CD4-positive, CD25-positive, alpha-beta regulatory T cell (primary cell): Measurements from ENCODE around the gene TMED9. TPM values are rescaled to one million over a fixed set of nuclear protein-coding genes. Genes with fewer than 3 reads are reported as not detected.
"Not testable (repeated sequence)": the region's sequence is repeated elsewhere in the genome, so short reads cannot be mapped to it uniquely, and the experiment has no call there.

Experiments
- ATAC-seq, 2 donors: fragments of 150-1000 bp; cut with Tn5 transposase; one replicate each; pipeline ENCODE4 v1.10.0; 2021; ENCODE audit warnings: low read depth in 2 of 2, moderate number of reproducible peaks in 2 of 2, moderate library complexity in 1 of 2
- DNase-seq, 3 donors: peaks; one replicate each; pipeline versions ENCODE4 v3.0.0 to v3.0.0-alpha.2; 2012 to 2022; ENCODE audit warnings: mixed read lengths in 1 of 3
- H3K27ac ChIP-seq: one replicate; pipeline ENCODE4 v1.7.0; 2013; ENCODE audit warnings: mild to moderate bottlenecking, low read length; ENCODE audit not compliant: insufficient read depth, poor library complexity, severe bottlenecking
- H3K27me3 ChIP-seq: one replicate; pipeline ENCODE4 v1.7.0; 2013; ENCODE audit warnings: low read length; ENCODE audit not compliant: control insufficient read depth, insufficient read depth
- H3K36me3 ChIP-seq: one replicate; pipeline ENCODE4 v1.7.0; 2013; ENCODE audit warnings: mild to moderate bottlenecking, low read length, moderate library complexity; ENCODE audit not compliant: control insufficient read depth, insufficient read depth
- H3K4me1 ChIP-seq: 2 replicates; pipeline ENCODE4 v1.7.0; 2013; ENCODE audit warnings: mild to moderate bottlenecking, low read length; ENCODE audit not compliant: insufficient read depth, control insufficient read depth, poor library complexity, severe bottlenecking
- H3K4me3 ChIP-seq: one replicate; pipeline ENCODE4 v1.7.0; 2013; ENCODE audit warnings: low read depth, mild to moderate bottlenecking, low read length, moderate library complexity
- H3K9me3 ChIP-seq, 2 experiments: 1 replicate in 1 of 2; 2 replicates in 1 of 2; pipeline ENCODE4 v1.7.0; 2013; ENCODE audit warnings: low read length in 2 of 2, mild to moderate bottlenecking in 1 of 2, moderate library complexity in 1 of 2; ENCODE audit not compliant: control insufficient read depth in 2 of 2
- H3K27ac Mint-ChIP-seq, 3 donors: one replicate each; pipeline ENCODE4 v1.8.0; 2020 to 2022; ENCODE audit warnings: mild to moderate bottlenecking in 3 of 3, mixed read lengths in 3 of 3, moderate library complexity in 2 of 3
- H3K27me3 Mint-ChIP-seq: one replicate; pipeline ENCODE4 v1.8.0; 2022; ENCODE audit warnings: mild to moderate bottlenecking, mixed read lengths
- H3K36me3 Mint-ChIP-seq: one replicate; pipeline ENCODE4 v1.8.0; 2020; ENCODE audit warnings: mixed read lengths
- H3K4me1 Mint-ChIP-seq, 4 donors: one replicate each; pipeline ENCODE4 v1.8.0; 2020 to 2022; ENCODE audit warnings: mixed read lengths in 4 of 4, mild to moderate bottlenecking in 1 of 4
- H3K4me3 Mint-ChIP-seq, 4 donors: one replicate each; pipeline ENCODE4 v1.8.0; 2020 to 2022; ENCODE audit warnings: mild to moderate bottlenecking in 4 of 4, mixed read lengths in 4 of 4, moderate library complexity in 3 of 4
- H3K9me3 Mint-ChIP-seq, 7 donors: one replicate each; pipeline ENCODE4 v1.8.0; 2020 to 2022; ENCODE audit warnings: mixed read lengths in 7 of 7, mild to moderate bottlenecking in 3 of 7, moderate library complexity in 2 of 7
- polyA plus RNA-seq, 4 donors: library from polyadenylated mRNA; unstranded; fragments of 300-500 nt; fragmentation: Illumina TruSeq; gene quantifications; one replicate each; pipeline ENCODE4 v1.2.3, GENCODE V29; 2021
- total RNA-seq: library from RNA; stranded (reverse); gene quantifications from one replicate; pipeline ENCODE4 v1.2.3, GENCODE V29; 2022

The TMED9 gene
- total and polyA plus RNA-seq, 5 donors from 2014 or later, result 63.2 to 141 (median 91.8) TPM

- H3K4me1 Mint-ChIP-seq, result peaks cover 8 to 23% (median 13%) of the 10 kb centered on the region in 4 donors
- not testable (repeated sequence) for H3K9me3 ChIP-seq, H3K27me3 Mint-ChIP-seq, ATAC-seq, H3K4me3 Mint-ChIP-seq, H3K27me3 ChIP-seq, H3K36me3 ChIP-seq, H3K4me3 ChIP-seq, H3K36me3 Mint-ChIP-seq, H3K27ac ChIP-seq, H3K27ac Mint-ChIP-seq, H3K4me1 ChIP-seq, H3K9me3 Mint-ChIP-seq, DNase-seq
Measured at GRCh38 chr5:177559446-177559941, 32.5 kb upstream of the TMED9 start.

GRCh38 chr5:177565046-177565445 is 27.0 kb upstream of the TMED9 start:
- no peak for DNase-seq
- peaks cover 11% of the 10 kb centered on the region for H3K27me3 Mint-ChIP-seq
- no peaks in the 10 kb centered on the region for H3K4me1 ChIP-seq
- no peak overlapping the region for H3K4me3 Mint-ChIP-seq
- H3K36me3 Mint-ChIP-seq, result no peaks in the 10 kb centered on the region
- no peak overlapping the region for H3K4me3 ChIP-seq
- H3K27me3 ChIP-seq, result no peaks in the 10 kb centered on the region
- H3K4me1 Mint-ChIP-seq, result peaks cover 0 to 4% (median 0%) of the 10 kb centered on the region in 4 donors
- no peak overlapping the region for H3K27ac Mint-ChIP-seq
- ATAC-seq, result no peak
- H3K36me3 ChIP-seq, result no peaks in the 10 kb centered on the region
- H3K27ac ChIP-seq, result no peak overlapping the region
- no peaks in the 10 kb centered on the region for H3K9me3 ChIP-seq
- H3K9me3 Mint-ChIP-seq, result peaks cover 0 to 2% (median 0%) of the 10 kb centered on the region in 7 donors

- DNase-seq (no peak), ATAC-seq (no peak)
- H3K4me3 Mint-ChIP-seq, result no peak overlapping the region
- no peak overlapping the region for H3K27ac ChIP-seq
- no peaks in the 10 kb centered on the region for H3K27me3 ChIP-seq
- H3K4me1 ChIP-seq, result no peaks in the 10 kb centered on the region
- no peaks in the 10 kb centered on the region for H3K36me3 ChIP-seq
- peaks cover 0 to 4% (median 0%) of the 10 kb centered on the region in 4 donors for H3K4me1 Mint-ChIP-seq
- no peak overlapping the region for H3K27ac Mint-ChIP-seq
- peaks cover 11% of the 10 kb centered on the region for H3K27me3 Mint-ChIP-seq
- peaks cover 0 to 4% (median 0%) of the 10 kb centered on the region in 7 donors for H3K9me3 Mint-ChIP-seq
- H3K9me3 ChIP-seq, result no peaks in the 10 kb centered on the region
- no peak overlapping the region for H3K4me3 ChIP-seq
- H3K36me3 Mint-ChIP-seq, result no peaks in the 10 kb centered on the region
Measured at GRCh38 chr5:177568326-177568725, 23.7 kb upstream of the TMED9 start.

GRCh38 chr5:177569894-177570293 is 22.1 kb upstream of the TMED9 start:
- Histone ChIP-seq H3K36me3 (no peaks in the 10 kb centered on the region), H3K9me3 (no peaks in the 10 kb centered on the region), H3K4me1 (no peaks in the 10 kb centered on the region), H3K27ac (no peak overlapping the region), H3K27me3 (no peaks in the 10 kb centered on the region), H3K4me3 (no peak overlapping the region)
- Mint-ChIP-seq H3K27ac (no peak overlapping the region), H3K4me3 (no peak overlapping the region), H3K9me3 (peaks cover 0 to 4% (median 0%) of the 10 kb centered on the region in 7 donors), H3K4me1 (peaks cover 0 to 4% (median 0%) of the 10 kb centered on the region in 4 donors), H3K36me3 (no peaks in the 10 kb centered on the region), H3K27me3 (peaks cover 17% of the 10 kb centered on the region)
- peak in 1 of 3 donors; percentile 45 for DNase-seq
- no peak for ATAC-seq

DNA sequence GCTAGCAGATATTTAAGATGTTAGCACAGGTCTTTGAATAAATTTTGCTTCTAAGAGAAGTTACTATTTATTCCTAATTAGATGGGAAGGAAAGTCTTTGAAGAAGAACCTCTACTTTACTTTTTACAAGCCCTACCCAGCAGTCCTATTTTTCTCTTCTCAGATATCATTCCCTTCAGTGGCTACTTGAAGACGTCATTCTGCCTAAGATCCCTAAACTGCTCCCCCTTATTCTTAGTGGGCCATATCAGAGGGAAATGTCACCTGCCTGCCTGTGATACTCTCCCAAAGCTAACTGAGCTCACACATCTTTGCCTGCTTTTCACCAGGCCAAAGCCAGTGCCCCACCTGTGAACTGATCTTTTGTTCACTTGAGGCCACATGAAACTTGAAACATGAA is 16.5 kb upstream of the TMED9 start:
- H3K36me3 Mint-ChIP-seq, result no peaks in the 10 kb centered on the region
- H3K27me3 Mint-ChIP-seq, result peaks cover 15% of the 10 kb centered on the region
- H3K4me3 ChIP-seq, result no peak overlapping the region
- no peak overlapping the region for H3K27ac ChIP-seq
- no peaks in the 10 kb centered on the region for H3K27me3 ChIP-seq
- H3K4me1 ChIP-seq, result no peaks in the 10 kb centered on the region
- no peaks in the 10 kb centered on the region for H3K9me3 ChIP-seq
- ATAC-seq (no peak), DNase-seq (no peak)
- H3K9me3 Mint-ChIP-seq, result peaks cover 0 to 2% (median 0%) of the 10 kb centered on the region in 7 donors
- no peak overlapping the region for H3K27ac Mint-ChIP-seq
- H3K36me3 ChIP-seq, result no peaks in the 10 kb centered on the region
- no peaks in the 10 kb centered on the region for H3K4me1 Mint-ChIP-seq
- H3K4me3 Mint-ChIP-seq, result no peak overlapping the region

- peaks cover 15% of the 10 kb centered on the region for H3K27me3 Mint-ChIP-seq
- no peaks in the 10 kb centered on the region for H3K9me3 ChIP-seq
- no peaks in the 10 kb centered on the region for H3K4me1 ChIP-seq
- H3K4me3 ChIP-seq, result no peak overlapping the region
- no peaks in the 10 kb centered on the region for H3K4me1 Mint-ChIP-seq
- H3K27ac Mint-ChIP-seq, result no peak overlapping the region
- H3K27ac ChIP-seq, result no peak overlapping the region
- DNase-seq (no peak), ATAC-seq (no peak)
- H3K36me3 Mint-ChIP-seq, result no peaks in the 10 kb centered on the region
- no peaks in the 10 kb centered on the region for H3K36me3 ChIP-seq
- H3K9me3 Mint-ChIP-seq, result peaks cover 0 to 2% (median 0%) of the 10 kb centered on the region in 7 donors
- H3K27me3 ChIP-seq, result no peaks in the 10 kb centered on the region
- no peak overlapping the region for H3K4me3 Mint-ChIP-seq
Measured at GRCh38 chr5:177576169-177576568, 15.8 kb upstream of the TMED9 start.

- Histone ChIP-seq H3K36me3 (no peaks in the 10 kb centered on the region), H3K9me3 (no peaks in the 10 kb centered on the region), H3K4me1 (no peaks in the 10 kb centered on the region), H3K4me3 (no peak overlapping the region), H3K27me3 (no peaks in the 10 kb centered on the region), H3K27ac (no peak overlapping the region)
- ATAC-seq (no peak), DNase-seq (no peak)
- H3K4me3 Mint-ChIP-seq, result no peak overlapping the region
- no peak overlapping the region for H3K27ac Mint-ChIP-seq
- no peaks in the 10 kb centered on the region for H3K36me3 Mint-ChIP-seq
- peaks cover 0 to 3% (median 0%) of the 10 kb centered on the region in 7 donors for H3K9me3 Mint-ChIP-seq
- peaks cover 22% of the 10 kb centered on the region for H3K27me3 Mint-ChIP-seq
- no peaks in the 10 kb centered on the region for H3K4me1 Mint-ChIP-seq
Measured at GRCh38 chr5:177578316-177578715, 13.7 kb upstream of the TMED9 start.

- Histone ChIP-seq H3K4me3 (no peak overlapping the region), H3K9me3 (no peaks in the 10 kb centered on the region), H3K4me1 (peaks cover 12% of the 10 kb centered on the region), H3K27me3 (peaks cover 14% of the 10 kb centered on the region), H3K36me3 (peaks cover 3% of the 10 kb centered on the region), H3K27ac (no peak overlapping the region)
- peaks cover 3% of the 10 kb centered on the region for H3K36me3 Mint-ChIP-seq
- ATAC-seq (no peak), DNase-seq (no peak)
- peaks cover 43% of the 10 kb centered on the region for H3K27me3 Mint-ChIP-seq
- no peak overlapping the region for H3K4me3 Mint-ChIP-seq
- H3K9me3 Mint-ChIP-seq, result peaks cover 0 to 1% (median 0%) of the 10 kb centered on the region in 7 donors
- H3K4me1 Mint-ChIP-seq, result peaks cover 0 to 19% (median 10%) of the 10 kb centered on the region in 4 donors
- no peak overlapping the region for H3K27ac Mint-ChIP-seq
Measured at GRCh38 chr5:177588413-177588909, 3.5 kb upstream of the TMED9 start.
